Hematopoietic multipotent progenitor cell (in vitro differentiated cells): Measurements from ENCODE around the gene PRKAR1A. TPM values are rescaled to one million over a fixed set of nuclear protein-coding genes. Genes with fewer than 3 reads are reported as not detected.

Experiments used
- DNase-seq, 3 donors: peaks; one replicate each; pipeline ENCODE4 v3.0.0-alpha.2; 2011 to 2015; ENCODE audit warnings: low read depth in 2 of 3, low spot score in 2 of 3
- total RNA-seq: library from RNA; depleted of rRNA; stranded (reverse); fragments of >200 nt; gene quantifications from one replicate; pipeline ENCODE4 v1.2.3, GENCODE V29; 2012

PRKAR1A gene
- total RNA-seq, 1 donor, result 97.2 TPM

DNA sequence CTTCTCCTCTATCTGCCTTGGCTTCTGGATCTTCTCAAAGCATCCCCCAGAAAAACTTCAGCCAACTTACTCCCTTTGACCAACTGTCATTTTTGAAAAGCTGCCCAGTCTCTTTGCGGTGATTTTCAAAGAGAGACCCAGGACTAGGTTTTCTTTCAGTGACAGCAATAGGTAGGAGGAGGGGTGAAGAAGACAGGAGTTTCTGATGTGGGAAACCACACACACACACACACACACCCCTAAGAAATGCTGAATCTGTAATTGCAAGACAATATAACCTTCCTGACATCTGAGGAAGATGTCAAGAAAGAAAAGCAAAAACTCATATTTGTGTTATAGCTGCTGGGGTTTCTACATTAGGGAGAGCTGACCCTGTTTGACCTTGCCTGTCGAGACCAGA lies 83.8 kb downstream of the PRKAR1A start:
- DNase-seq, result no peak

DNA sequence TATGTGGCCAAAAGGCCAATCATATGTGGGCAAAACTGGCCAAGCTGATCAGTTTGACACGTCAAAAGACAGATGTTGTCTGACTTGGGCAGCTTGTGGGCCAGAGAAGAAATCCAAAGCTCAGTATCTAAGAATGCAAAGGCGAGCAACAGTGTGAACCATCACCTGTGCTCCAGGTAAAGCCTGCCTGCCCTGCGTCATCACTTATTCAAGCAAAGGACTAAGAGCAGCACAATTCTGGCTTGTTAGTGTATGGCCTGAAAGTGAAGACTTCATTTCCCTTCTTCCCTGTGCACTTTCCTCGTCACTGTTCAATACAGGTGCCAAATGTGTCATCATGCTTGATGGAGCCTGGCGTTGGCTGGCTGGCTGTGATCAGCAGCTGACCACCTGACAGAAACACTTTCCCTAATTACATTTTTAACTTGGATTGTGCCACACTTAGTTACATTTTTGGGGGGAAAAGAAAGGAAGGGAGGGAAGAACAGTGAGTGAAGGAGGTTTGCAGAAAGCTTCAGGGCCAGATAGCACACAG lies 84.2 kb downstream of the PRKAR1A start:
- no peak for DNase-seq

DNA sequence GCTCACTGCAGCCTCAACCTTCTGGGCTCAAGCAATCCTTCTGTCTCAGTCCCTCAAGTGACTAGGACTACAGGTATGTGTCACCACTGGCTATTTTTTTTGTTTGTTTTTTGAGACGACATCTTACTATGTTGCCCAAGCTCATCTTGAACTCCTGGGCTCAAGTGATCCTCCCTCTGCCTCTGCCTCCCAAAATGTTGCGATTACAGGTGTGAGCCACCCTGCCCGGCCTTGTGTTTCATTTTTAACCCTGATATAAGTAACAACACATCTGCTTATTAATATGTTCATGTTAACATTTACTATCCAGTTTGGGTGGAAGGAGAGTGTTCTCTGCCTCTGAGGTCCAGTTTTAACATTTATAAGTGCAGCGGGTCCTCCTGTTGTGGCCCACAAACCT lies 85.8 kb downstream of the PRKAR1A start:
- DNase-seq, result no peak

DNA sequence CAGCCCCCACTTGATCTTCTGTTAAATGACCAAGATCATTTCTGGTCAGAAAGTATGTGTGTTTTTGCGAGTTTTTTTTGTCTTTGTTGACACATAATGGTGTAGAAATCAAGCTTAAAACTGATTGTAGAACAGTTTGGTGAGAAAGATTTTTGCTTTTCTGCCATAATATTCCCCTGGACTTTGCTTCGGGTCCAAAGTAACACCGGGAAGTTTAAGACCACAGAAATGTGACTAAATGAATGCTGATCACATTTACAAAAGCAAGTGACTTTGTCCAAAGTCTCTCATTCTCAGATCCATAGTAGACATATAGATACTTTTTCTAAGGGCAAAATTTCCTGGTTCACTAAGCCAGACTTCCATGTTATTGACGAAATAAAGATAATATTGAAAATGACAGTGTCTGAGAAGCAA lies 86.3 kb downstream of the PRKAR1A start:
- no peak for DNase-seq

DNA sequence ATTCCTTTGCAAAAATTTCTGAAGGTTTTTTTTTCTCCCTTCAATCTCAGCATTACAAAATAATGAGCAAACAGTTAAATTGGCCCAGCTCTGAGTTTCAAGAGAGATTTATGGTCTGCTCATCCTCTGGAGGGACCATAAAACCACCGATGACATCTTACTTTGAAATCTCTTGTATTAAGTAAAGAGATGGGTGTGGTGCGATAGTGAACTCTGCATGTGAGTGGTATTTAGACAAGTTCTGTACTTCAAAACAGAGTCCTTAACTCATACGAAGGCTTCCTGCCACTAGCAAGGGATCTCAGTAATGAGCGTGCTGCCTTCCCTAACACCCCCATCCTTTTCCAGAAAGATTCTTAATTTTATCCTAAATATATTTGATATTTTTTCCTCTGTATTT lies 86.9 kb downstream of the PRKAR1A start:
- no peak for DNase-seq

DNA sequence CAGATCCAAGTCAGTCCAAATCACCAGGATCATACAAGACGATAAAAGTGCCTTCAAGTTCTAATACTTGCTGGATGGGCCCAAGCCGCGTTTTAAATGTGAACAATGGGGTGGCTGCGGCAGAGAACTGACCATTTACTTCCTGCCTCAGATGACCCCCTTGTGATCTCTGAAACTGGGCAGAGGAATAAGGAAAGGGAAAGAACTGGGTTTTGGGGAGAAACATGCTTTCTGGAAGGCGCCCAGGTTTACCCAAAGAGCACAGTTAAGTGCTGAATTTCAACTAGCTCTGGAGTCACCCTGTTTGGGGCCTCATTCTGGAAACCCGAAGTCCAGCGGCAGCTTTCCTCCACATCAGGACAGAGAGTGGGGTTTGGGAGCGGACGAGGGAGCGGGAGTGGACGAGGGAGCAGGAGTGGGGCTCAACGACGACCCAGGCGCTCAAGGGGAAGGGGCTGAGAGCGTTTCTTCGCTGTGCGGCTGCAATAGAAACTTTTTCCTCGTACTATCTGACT lies 87.4 kb downstream of the PRKAR1A start:
- DNase-seq, result no peak

DNA sequence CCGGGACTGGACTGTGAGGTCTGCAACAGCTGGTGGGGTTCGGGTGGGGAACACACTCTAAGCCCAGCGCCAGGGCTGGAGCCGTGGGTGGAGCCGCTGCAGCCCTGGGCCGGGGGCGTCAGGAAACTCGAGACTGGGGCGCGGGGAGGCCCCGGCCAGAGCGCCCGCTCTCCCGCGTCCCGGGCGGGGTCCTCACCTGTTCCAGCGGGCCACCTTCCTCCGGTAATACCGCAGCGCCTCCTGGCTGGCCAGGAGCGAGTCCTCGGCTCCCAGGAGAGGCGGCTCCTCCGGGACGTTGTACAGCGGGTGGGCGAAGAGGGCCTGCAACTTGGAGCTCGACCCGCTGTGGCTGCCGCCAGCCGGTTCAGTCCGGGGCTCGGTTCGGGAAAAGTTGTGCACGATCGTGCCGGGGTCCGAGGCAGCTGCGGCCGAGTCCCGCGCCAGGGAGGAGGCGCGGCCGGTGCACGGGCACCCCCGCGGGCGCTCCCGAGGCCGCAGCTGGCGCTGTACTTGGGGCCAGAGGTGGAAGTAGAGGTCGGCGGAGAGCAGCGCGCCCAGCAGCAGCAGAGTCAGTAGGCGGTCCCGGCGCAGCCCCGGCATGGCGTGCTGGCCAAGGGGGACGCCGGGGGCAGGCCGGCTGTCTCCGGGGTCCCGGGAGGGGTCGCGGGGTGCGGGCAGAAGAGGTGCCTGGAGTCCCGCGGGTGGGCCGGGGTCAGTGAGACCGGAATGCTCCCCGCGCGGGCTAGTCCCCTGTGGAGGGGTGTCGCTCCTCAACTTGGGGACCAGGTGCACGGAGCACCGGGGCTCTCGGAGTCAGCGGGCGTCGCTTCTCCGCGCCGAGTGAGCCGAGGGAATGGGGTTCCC lies 88.1 kb downstream of the PRKAR1A start:
- DNase-seq, result peak in 1 of 3 donors; percentile 38

Other genes starting within 250 kb of the PRKAR1A start
- gene SLC16A6, start 221.3 kb upstream of the PRKAR1A start, total RNA-seq, result 0.27 TPM
- gene ARSG, start 220.9 kb upstream of the PRKAR1A start, total RNA-seq, result 1.1 TPM
- gene WIPI1, start 54.9 kb upstream of the PRKAR1A start, total RNA-seq, result 4.6 TPM
- gene FAM20A, start 88.9 kb downstream of the PRKAR1A start, total RNA-seq, result 0.27 TPM